HG03196 (cell line): Measurements from ENCODE around the gene HOXB5.

Source experiments
- ATAC-seq: cut with Tn5 transposase; IDR thresholded peaks from one replicate; pipeline ENCODE4 v1.9.1; 2021; ENCODE audit not compliant: unreplicated experiment

HOXB5 gene

GRCh38 chr17:48591255-48592056, 2.1 kb downstream of the HOXB5 start:
- ATAC-seq = no peak

- ATAC-seq = no peak
Observed at GRCh38 chr17:48590607-48591161, 2.9 kb downstream of the HOXB5 start.

GRCh38 chr17:48589831-48590606, 3.6 kb downstream of the HOXB5 start, which contains the start of gene HOXB3:
Gene HOXB3, minus strand, starts transcription at chr17:48590241. Its CDS starts 37,767 bp downstream, at chr17:48552474.
- no peak for ATAC-seq

GRCh38 chr17:48589060-48589830, 4.3 kb downstream of the HOXB5 start:
- ATAC-seq = no peak

- no peak for ATAC-seq
Observed at GRCh38 chr17:48588528-48588927, 5.1 kb downstream of the HOXB5 start.

- ATAC-seq = no peak
Observed at GRCh38 chr17:48588074-48588415, 5.5 kb downstream of the HOXB5 start.

GRCh38 chr17:48587276-48588073, 6.1 kb downstream of the HOXB5 start:
- no peak for ATAC-seq

- ATAC-seq = no peak
Observed at GRCh38 chr17:48586355-48587258, 7.0 kb downstream of the HOXB5 start.

GRCh38 chr17:48584223-48584741, 9.3 kb downstream of the HOXB5 start:
- no peak for ATAC-seq

- no peak for ATAC-seq
Observed at GRCh38 chr17:48583708-48584222, 9.8 kb downstream of the HOXB5 start.

- no peak for ATAC-seq
Observed at GRCh38 chr17:48582750-48583069, 10.9 kb downstream of the HOXB5 start.

GRCh38 chr17:48579760-48580554, 13.6 kb downstream of the HOXB5 start:
- ATAC-seq = no peak

GRCh38 chr17:48579471-48579759, 14.2 kb downstream of the HOXB5 start:
- no peak for ATAC-seq

- ATAC-seq = peak; percentile 17
Observed at GRCh38 chr17:48578616-48579470, 14.7 kb downstream of the HOXB5 start.

GRCh38 chr17:48577946-48578615, 15.5 kb downstream of the HOXB5 start, which contains the start of gene HOXB4:
Gene HOXB4, minus strand, starts transcription at chr17:48578350. Its CDS starts 31 bp downstream, at chr17:48578319.
- peak; percentile 55 for ATAC-seq

GRCh38 chr17:48577330-48577945, 16.1 kb downstream of the HOXB5 start:
- ATAC-seq = no peak
